ENCODE measurements around the gene BCO1.

DNA sequence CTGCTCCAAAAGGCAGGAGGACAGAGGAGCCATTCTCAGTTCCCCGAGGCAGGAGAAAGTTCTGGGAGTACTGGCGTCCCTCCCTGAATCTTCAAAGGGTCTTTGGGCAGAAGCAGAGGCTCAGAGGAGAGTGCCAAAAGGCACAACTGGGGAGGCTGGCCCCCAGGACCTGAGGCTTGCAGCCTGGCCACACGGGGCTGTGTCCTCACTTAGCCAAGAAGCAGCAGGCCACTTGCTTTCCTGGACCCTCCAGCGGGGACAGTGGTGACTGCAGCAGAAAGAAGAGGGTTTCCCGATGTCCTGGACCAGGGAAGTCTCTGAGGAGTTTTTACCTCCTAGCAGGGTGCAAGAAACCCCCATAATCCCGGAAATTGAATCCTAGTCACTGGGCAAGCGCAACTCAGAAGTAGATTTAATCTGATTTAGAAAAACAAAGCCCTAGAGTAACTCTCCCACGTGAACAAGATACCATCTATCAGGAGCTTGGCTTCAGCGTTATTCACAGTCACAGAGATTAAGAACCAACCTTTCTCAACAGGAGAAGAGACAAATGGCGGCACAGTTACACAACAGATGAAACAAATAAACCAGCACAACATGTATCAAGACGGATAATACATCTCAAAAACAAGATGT, 25.5 kb upstream of the BCO1 start:
- TF ChIP-seq, protein P1, sequence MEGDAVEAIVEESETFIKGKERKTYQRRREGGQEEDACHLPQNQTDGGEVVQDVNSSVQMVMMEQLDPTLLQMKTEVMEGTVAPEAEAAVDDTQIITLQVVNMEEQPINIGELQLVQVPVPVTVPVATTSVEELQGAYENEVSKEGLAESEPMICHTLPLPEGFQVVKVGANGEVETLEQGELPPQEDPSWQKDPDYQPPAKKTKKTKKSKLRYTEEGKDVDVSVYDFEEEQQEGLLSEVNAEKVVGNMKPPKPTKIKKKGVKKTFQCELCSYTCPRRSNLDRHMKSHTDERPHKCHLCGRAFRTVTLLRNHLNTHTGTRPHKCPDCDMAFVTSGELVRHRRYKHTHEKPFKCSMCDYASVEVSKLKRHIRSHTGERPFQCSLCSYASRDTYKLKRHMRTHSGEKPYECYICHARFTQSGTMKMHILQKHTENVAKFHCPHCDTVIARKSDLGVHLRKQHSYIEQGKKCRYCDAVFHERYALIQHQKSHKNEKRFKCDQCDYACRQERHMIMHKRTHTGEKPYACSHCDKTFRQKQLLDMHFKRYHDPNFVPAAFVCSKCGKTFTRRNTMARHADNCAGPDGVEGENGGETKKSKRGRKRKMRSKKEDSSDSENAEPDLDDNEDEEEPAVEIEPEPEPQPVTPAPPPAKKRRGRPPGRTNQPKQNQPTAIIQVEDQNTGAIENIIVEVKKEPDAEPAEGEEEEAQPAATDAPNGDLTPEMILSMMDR (IDR thresholded peaks at IDR 0.05; ENCODE audit: low read length), result no peak
- no peak for TF ChIP-seq EZH2 (IDR thresholded peaks at IDR 0.05; ENCODE audit: borderline replicate concordance, low read length)
